Hematopoietic multipotent progenitor cell treated with erythropoietin and hydrocortisone succinate and interleukin-3 and kit ligand, for 6 days (in vitro differentiated cells): Measurements from ENCODE around the gene HBEGF.
A peak's percentile ranks its signal among the peaks of the same experiment; 100 is the strongest.

Source experiments
- DNase-seq: peaks from one replicate; pipeline ENCODE4 v3.0.0-alpha.2; 2015

Gene HBEGF

GRCh38 chr5:140346348-140347221 is at the start of gene HBEGF:
TSS of gene HBEGF (minus strand) at chr5:140346603. CDS start at chr5:140346328, 275 bp downstream.
- DNase-seq: peak; percentile 78

GRCh38 chr5:140393738-140394137 is 47.3 kb upstream of the HBEGF start:
- DNase-seq: no peak

GRCh38 chr5:140391732-140392131 is 45.3 kb upstream of the HBEGF start:
- no peak for DNase-seq

- DNase-seq: peak; percentile 35
These were observed 44.9 kb upstream of the HBEGF start for GRCh38 chr5:140391312-140391711.

GRCh38 chr5:140388052-140388451 is 41.6 kb upstream of the HBEGF start:
- DNase-seq: no peak

- DNase-seq: no peak
These were observed 36.9 kb upstream of the HBEGF start for GRCh38 chr5:140383300-140383699.

- DNase-seq: no peak
These were observed 36.5 kb upstream of the HBEGF start for GRCh38 chr5:140382866-140383265.

- DNase-seq: no peak
These were observed 35.6 kb upstream of the HBEGF start for GRCh38 chr5:140381972-140382371.

- no peak for DNase-seq
These were observed 34.9 kb upstream of the HBEGF start for GRCh38 chr5:140381351-140381750.

- peak; percentile 73 for DNase-seq
These were observed 26.6 kb upstream of the HBEGF start for GRCh38 chr5:140372971-140373487.

GRCh38 chr5:140371356-140372151 is 25.2 kb upstream of the HBEGF start:
- no peak for DNase-seq

GRCh38 chr5:140367256-140368013 is 21.0 kb upstream of the HBEGF start:
- DNase-seq: no peak

- no peak for DNase-seq
These were observed 20.3 kb upstream of the HBEGF start for GRCh38 chr5:140366589-140367255.

GRCh38 chr5:140365941-140366340 is 19.5 kb upstream of the HBEGF start:
- DNase-seq: no peak

- DNase-seq: no peak
These were observed 18.9 kb upstream of the HBEGF start for GRCh38 chr5:140365282-140365681.

- DNase-seq: no peak
These were observed 18.0 kb upstream of the HBEGF start for GRCh38 chr5:140364472-140364765.

- no peak for DNase-seq
These were observed 17.4 kb upstream of the HBEGF start for GRCh38 chr5:140363631-140364471.

GRCh38 chr5:140362875-140363630 is 16.6 kb upstream of the HBEGF start:
- peak; percentile 89 for DNase-seq

GRCh38 chr5:140362311-140362710 is 15.9 kb upstream of the HBEGF start:
- no peak for DNase-seq

GRCh38 chr5:140361901-140362300 is 15.5 kb upstream of the HBEGF start:
- no peak for DNase-seq
